Measurements from ENCODE around the gene RIMBP2. TPM values are rescaled to one million over a fixed set of nuclear protein-coding genes. Genes with fewer than 3 reads are reported as not detected.

Gene RIMBP2
- total and polyA plus RNA-seq, 2 experiments from 2014 or later: 0.31 to 0.37 TPM

GRCh38 chr12:130743606-130744005 lies 27.5 kb upstream of the RIMBP2 start:
- no peaks in the 10 kb centered on the region for H3K4me1 Mint-ChIP-seq
- H3K27me3 Mint-ChIP-seq (ENCODE audit: insufficient read depth, low read depth, poor library complexity): peaks cover 3% of the 10 kb centered on the region
- Histone ChIP-seq H3K27me3 (ENCODE audit: insufficient read depth) (no peaks in the 10 kb centered on the region), H3K27ac (ENCODE audit: low read depth) (no peak overlapping the region), H4K20me1 (replicated peaks; ENCODE audit: insufficient read depth) (no peaks in the 10 kb centered on the region), H3K36me3 (ENCODE audit: insufficient read depth) (no peaks in the 10 kb centered on the region; the same call in 1 of the 2 replicates), H3K79me2 (replicated peaks; ENCODE audit: insufficient read depth) (no peaks in the 10 kb centered on the region), H3K9me2 (ENCODE audit: insufficient read depth) (no peaks in the 10 kb centered on the region), H2AFZ (no peak overlapping the region), H3K4me3 (no peak overlapping the region), H3K4me1 (ENCODE audit: insufficient read depth) (no peaks in the 10 kb centered on the region), H3F3A (replicated peaks; ENCODE audit: low read depth) (no peaks in the 10 kb centered on the region), H3K4me2 (no peak overlapping the region)
- H3K36me3 Mint-ChIP-seq (ENCODE audit: low read depth): no peaks in the 10 kb centered on the region; the same call in 1 of the 3 replicates
- no peak for TF ChIP-seq REST (IDR thresholded peaks at IDR 0.05; ENCODE audit: unreplicated experiment)
- TF ChIP-seq POLR2AphosphoS5 (IDR thresholded peaks at IDR 0.05; ENCODE audit: low read depth): no peak
- no peak for TF ChIP-seq EZH2 (IDR thresholded peaks at IDR 0.05; ENCODE audit: low read depth, unreplicated experiment)
- no peak for TF ChIP-seq CTCF (conservative IDR thresholded peaks at IDR 0.05; ENCODE audit: low read depth in 2 of 2)
- no peak for TF ChIP-seq ZNF114 (CRISPR knock-in tag; IDR thresholded peaks at IDR 0.05)
- no peak for TF ChIP-seq NANOG (IDR thresholded peaks at IDR 0.05; ENCODE audit: borderline replicate concordance)
- no peak for TF ChIP-seq CREB1 (CRISPR knock-in tag; IDR thresholded peaks at IDR 0.05; ENCODE audit: low read depth)
- no peak for TF ChIP-seq ZNF331 (CRISPR knock-in tag; IDR thresholded peaks at IDR 0.05; ENCODE audit: low read depth)
- no peak for TF ChIP-seq ZNF462 (CRISPR knock-in tag; IDR thresholded peaks at IDR 0.05)
- no peak for TF ChIP-seq EZH2phosphoT487 (IDR thresholded peaks at IDR 0.05; ENCODE audit: unreplicated experiment)
- TF ChIP-seq ETS1 (IDR thresholded peaks at IDR 0.05): no peak
- TF ChIP-seq STAT1 (IDR thresholded peaks at IDR 0.05; ENCODE audit: unreplicated experiment): no peak
- no peak for TF ChIP-seq JUNB (IDR thresholded peaks at IDR 0.05; ENCODE audit: unreplicated experiment)
- peaks cover 77% of the 10 kb centered on the region for H3K9me3 Mint-ChIP-seq
- ATAC-seq: no peak
- no peak overlapping the region for H3K4me3 Mint-ChIP-seq
- DNase-seq (ENCODE audit: low spot score): no peak
- no peak overlapping the region for H3K27ac Mint-ChIP-seq
